Rectal smooth muscle tissue (tissue), 1 donor: Measurements from ENCODE around the gene ZNF761.
"Not testable (repeated sequence)": the region's sequence is repeated elsewhere in the genome, so short reads cannot be mapped to it uniquely, and the experiment has no call there.

Experiments used
- H3K27ac ChIP-seq: one replicate; pipeline ENCODE4 v1.7.0; 2013; ENCODE audit warnings: low read depth, low read length, inconsistent platforms
- H3K27me3 ChIP-seq: one replicate; pipeline ENCODE4 v1.7.0; 2013; ENCODE audit warnings: low read length; ENCODE audit not compliant: control insufficient read depth, insufficient read depth
- H3K36me3 ChIP-seq: one replicate; pipeline ENCODE4 v1.7.0; 2013; ENCODE audit warnings: low read length; ENCODE audit not compliant: control insufficient read depth, insufficient read depth
- H3K4me1 ChIP-seq: one replicate; pipeline ENCODE4 v1.7.0; 2013; ENCODE audit warnings: low read length; ENCODE audit not compliant: control insufficient read depth, insufficient read depth
- H3K4me3 ChIP-seq: one replicate; pipeline ENCODE4 v1.7.0; 2013; ENCODE audit warnings: low read length
- H3K9ac ChIP-seq: one replicate; pipeline ENCODE4 v1.7.0; 2013; ENCODE audit warnings: low read length

Gene ZNF761

GRCh38 chr19:53420520-53421315 is 11.1 kb upstream of the ZNF761 start:
- H3K4me3 ChIP-seq, H3K27ac ChIP-seq, H3K4me1 ChIP-seq, H3K27me3 ChIP-seq, H3K36me3 ChIP-seq, H3K9ac ChIP-seq: not testable (repeated sequence)

GRCh38 chr19:53422551-53422950 is 9.2 kb upstream of the ZNF761 start:
- Histone ChIP-seq H3K4me1 (no peaks in the 10 kb centered on the region), H3K4me3 (no peak overlapping the region)

GRCh38 chr19:53423074-53423473 is 8.7 kb upstream of the ZNF761 start:
- not testable (repeated sequence) for H3K27me3 ChIP-seq, H3K4me3 ChIP-seq, H3K9ac ChIP-seq, H3K4me1 ChIP-seq, H3K27ac ChIP-seq, H3K36me3 ChIP-seq

More at GRCh38 chr19:53422551-53422950, 9.2 kb upstream of the ZNF761 start:
- H3K9ac ChIP-seq = no peak overlapping the region
- no peaks in the 10 kb centered on the region for H3K36me3 ChIP-seq
- no peak overlapping the region for H3K27ac ChIP-seq
- H3K27me3 ChIP-seq = no peaks in the 10 kb centered on the region

GRCh38 chr19:53423680-53424079 is 8.1 kb upstream of the ZNF761 start:
- not testable (repeated sequence) for H3K27ac ChIP-seq, H3K9ac ChIP-seq, H3K4me3 ChIP-seq, H3K4me1 ChIP-seq, H3K27me3 ChIP-seq, H3K36me3 ChIP-seq

- no peak overlapping the region for H3K27ac ChIP-seq
- no peaks in the 10 kb centered on the region for H3K27me3 ChIP-seq
- no peaks in the 10 kb centered on the region for H3K4me1 ChIP-seq
- H3K9ac ChIP-seq = no peak overlapping the region
- H3K36me3 ChIP-seq = no peaks in the 10 kb centered on the region
- no peak overlapping the region for H3K4me3 ChIP-seq
Measured at GRCh38 chr19:53424968-53425597, 6.7 kb upstream of the ZNF761 start.

- H3K36me3 ChIP-seq = peaks cover 5% of the 10 kb centered on the region
- H3K27me3 ChIP-seq = no peaks in the 10 kb centered on the region
- H3K4me1 ChIP-seq = peaks cover 3% of the 10 kb centered on the region
- peak overlapping the region; percentile 91 for H3K4me3 ChIP-seq
- peak overlapping the region; percentile 43 for H3K27ac ChIP-seq
- H3K9ac ChIP-seq = peak overlapping the region; percentile 77
Measured at GRCh38 chr19:53432088-53432661, 391 bp downstream of the ZNF761 start.

GRCh38 chr19:53443809-53444208 is 12.0 kb downstream of the ZNF761 start:
- not testable (repeated sequence) for H3K4me1 ChIP-seq, H3K4me3 ChIP-seq, H3K27ac ChIP-seq, H3K27me3 ChIP-seq, H3K9ac ChIP-seq
- peaks cover 13% of the 10 kb centered on the region for H3K36me3 ChIP-seq

- not testable (repeated sequence) for H3K27me3 ChIP-seq, H3K27ac ChIP-seq, H3K36me3 ChIP-seq, H3K9ac ChIP-seq, H3K4me3 ChIP-seq, H3K4me1 ChIP-seq
Measured at GRCh38 chr19:53447196-53447595, 15.4 kb downstream of the ZNF761 start.

- H3K4me3 ChIP-seq = no peak overlapping the region
- H3K4me1 ChIP-seq = no peaks in the 10 kb centered on the region
- no peak overlapping the region for H3K27ac ChIP-seq
- H3K27me3 ChIP-seq = no peaks in the 10 kb centered on the region
- H3K36me3 ChIP-seq = peaks cover 20% of the 10 kb centered on the region
- H3K9ac ChIP-seq = no peak overlapping the region
Measured at GRCh38 chr19:53455828-53456227, 24.0 kb downstream of the ZNF761 start.

GRCh38 chr19:53460131-53460721 is 28.4 kb downstream of the ZNF761 start:
- H3K4me1 ChIP-seq, H3K9ac ChIP-seq, H3K27ac ChIP-seq, H3K36me3 ChIP-seq, H3K4me3 ChIP-seq, H3K27me3 ChIP-seq: not testable (repeated sequence)

GRCh38 chr19:53461866-53462265 is 30.1 kb downstream of the ZNF761 start:
- H3K4me1 ChIP-seq = no peaks in the 10 kb centered on the region
- no peak overlapping the region for H3K9ac ChIP-seq
- no peaks in the 10 kb centered on the region for H3K27me3 ChIP-seq
- no peak overlapping the region for H3K27ac ChIP-seq
- no peak overlapping the region for H3K4me3 ChIP-seq
- H3K36me3 ChIP-seq = no peaks in the 10 kb centered on the region

GRCh38 chr19:53462861-53463260 is 31.1 kb downstream of the ZNF761 start:
- H3K4me1 ChIP-seq = no peaks in the 10 kb centered on the region
- no peak overlapping the region for H3K27ac ChIP-seq
- H3K36me3 ChIP-seq = no peaks in the 10 kb centered on the region
- no peak overlapping the region for H3K9ac ChIP-seq
- H3K4me3 ChIP-seq = peak overlapping the region; percentile 38
- H3K27me3 ChIP-seq = no peaks in the 10 kb centered on the region
